A549 treated with dexamethasone at 1 μM for 4 hours (cell line): Measurements from ENCODE around the gene NEU1. TPM values are rescaled to one million over a fixed set of nuclear protein-coding genes. Genes with fewer than 3 reads are reported as not detected.

ENCODE experiments used
- total RNA-seq: library from RNA; stranded (reverse); fragments of 200-300 nt; extraction: Qiagen RNA extraction; gene quantifications from 5 replicates; pipeline ENCODE4 v1.2.3, GENCODE V29; 2022

NEU1 gene
- 22.0 to 34.1 TPM (median 28.7 TPM) in 5 replicates for total RNA-seq

GRCh38 chr6:31862344-31863235 lies at the start of gene NEU1:
Gene NEU1, minus strand, starts transcription at chr6:31862821. Its CDS starts 45 bp downstream, at chr6:31862776.

GRCh38 chr6:31901953-31902643 lies 39.5 kb upstream of the NEU1 start, which contains the start of gene ZBTB12:
Gene ZBTB12, minus strand, starts transcription at chr6:31902086. Its CDS starts 781 bp downstream, at chr6:31901305.

GRCh38 chr6:31897612-31898382 lies 35.2 kb upstream of the NEU1 start, which contains the start of gene EHMT2:
Gene EHMT2, minus strand, starts transcription at chr6:31897698. Its CDS starts 21 bp downstream, at chr6:31897677.

GRCh38 chr6:31878726-31879125 lies 16.1 kb upstream of the NEU1 start, which contains the start of gene SLC44A4:
Gene SLC44A4, minus strand, starts transcription at chr6:31878997. Its CDS starts 17 bp downstream, at chr6:31878980.

GRCh38 chr6:31827286-31828079 lies 35.1 kb downstream of the NEU1 start, which contains the start of gene HSPA1B:
Gene HSPA1B, plus strand, starts transcription at chr6:31827738. Its CDS starts 213 bp downstream, at chr6:31827951.

GRCh38 chr6:31815025-31815838 lies 47.4 kb downstream of the NEU1 start, which contains the start of the genes HSPA1A and HSPA1L:
Gene HSPA1A, plus strand, starts transcription at chr6:31815543. Its CDS starts 214 bp downstream, at chr6:31815757.
Gene HSPA1L, minus strand, starts transcription at chr6:31815283. Its CDS starts 3,311 bp downstream, at chr6:31811972.

Other genes starting within 250 kb of the NEU1 start
- not detected in 5 replicates for gene AIF1, start 247.6 kb downstream of the NEU1 start, total RNA-seq
- gene PRRC2A, start 242.1 kb downstream of the NEU1 start, total RNA-seq = 60.5 to 88.7 TPM (median 87.7 TPM) in 5 replicates
- gene BAG6, start 210.2 kb downstream of the NEU1 start, total RNA-seq = 106 to 143 TPM (median 140 TPM) in 5 replicates
- gene APOM, start 206.9 kb downstream of the NEU1 start, total RNA-seq = 2.7 to 3.8 TPM (median 3.3 TPM) in 5 replicates
- 11.3 to 13.3 TPM (median 12.8 TPM) in 5 replicates for gene C6orf47, start 202.0 kb downstream of the NEU1 start, total RNA-seq
- 8.9 to 12.1 TPM (median 11.6 TPM) in 5 replicates for gene GPANK1, start 197.8 kb downstream of the NEU1 start, total RNA-seq
- gene CSNK2B, start 196.7 kb downstream of the NEU1 start, total RNA-seq = 165 to 180 TPM (median 171 TPM) in 5 replicates
- gene LY6G5B, start 192.8 kb downstream of the NEU1 start, total RNA-seq = 2.7 to 4.4 TPM (median 4.0 TPM) in 5 replicates
- 0.82 to 1.8 TPM (median 1.4 TPM) in 5 replicates for gene LY6G5C, start 181.8 kb downstream of the NEU1 start, total RNA-seq
- gene ABHD16A, start 159.5 kb downstream of the NEU1 start, total RNA-seq = 13.2 to 16.4 TPM (median 15.7 TPM) in 5 replicates
- not detected in 5 replicates for gene LY6G6F, start 156.0 kb downstream of the NEU1 start, total RNA-seq
- gene LY6G6D, start 147.5 kb downstream of the NEU1 start, total RNA-seq = not detected in 5 replicates
- 0.08 to 0.12 TPM in 2 of 5 replicates, not detected in the others for gene LY6G6C, start 141.1 kb downstream of the NEU1 start, total RNA-seq
- not detected in 5 replicates for gene MPIG6B, start 139.4 kb downstream of the NEU1 start, total RNA-seq
- 24.9 to 30.6 TPM (median 28.7 TPM) in 5 replicates for gene DDAH2, start 133.5 kb downstream of the NEU1 start, total RNA-seq
- 438 to 455 TPM (median 449 TPM) in 5 replicates for gene CLIC1, start 126.3 kb downstream of the NEU1 start, total RNA-seq
- 8.4 to 14.3 TPM (median 14.1 TPM) in 5 replicates for gene MSH5, start 122.8 kb downstream of the NEU1 start, total RNA-seq
- gene SAPCD1, start 100.2 kb downstream of the NEU1 start, total RNA-seq = 2.1 to 3.7 TPM (median 3.5 TPM) in 5 replicates
- gene VWA7, start 85.5 kb downstream of the NEU1 start, total RNA-seq = 0.94 to 1.9 TPM (median 1.7 TPM) in 5 replicates
- gene VARS1, start 67.1 kb downstream of the NEU1 start, total RNA-seq = 39.7 to 58.5 TPM (median 57.1 TPM) in 5 replicates
- 47.5 to 56.4 TPM (median 52.4 TPM) in 5 replicates for gene LSM2, start 55.9 kb downstream of the NEU1 start, total RNA-seq
- gene HSPA1L, start 47.5 kb downstream of the NEU1 start, total RNA-seq = 1.1 to 1.8 TPM (median 1.7 TPM) in 5 replicates
- 104 to 243 TPM (median 196 TPM) in 5 replicates for gene HSPA1A, start 47.3 kb downstream of the NEU1 start, total RNA-seq
- gene HSPA1B, start 35.1 kb downstream of the NEU1 start, total RNA-seq = 73.0 to 177 TPM (median 144 TPM) in 5 replicates
- 0.04 to 0.06 TPM in 2 of 5 replicates, not detected in the others for gene SLC44A4, start 16.2 kb upstream of the NEU1 start, total RNA-seq
- 18.2 to 30.9 TPM (median 28.3 TPM) in 5 replicates for gene EHMT2, start 34.9 kb upstream of the NEU1 start, total RNA-seq
- 2.9 to 4.4 TPM (median 3.9 TPM) in 5 replicates for gene ZBTB12, start 39.3 kb upstream of the NEU1 start, total RNA-seq
- gene C2, start 64.9 kb upstream of the NEU1 start, total RNA-seq = 0.27 to 0.40 TPM (median 0.30 TPM) in 5 replicates
- 1.4 to 2.1 TPM (median 1.6 TPM) in 5 replicates for gene CFB, start 83.3 kb upstream of the NEU1 start, total RNA-seq
- 81.5 to 99.5 TPM (median 85.1 TPM) in 5 replicates for gene NELFE, start 96.2 kb upstream of the NEU1 start, total RNA-seq
- 17.5 to 26.7 TPM (median 23.7 TPM) in 5 replicates for gene SKIC2, start 96.4 kb upstream of the NEU1 start, total RNA-seq
- gene DXO, start 109.3 kb upstream of the NEU1 start, total RNA-seq = 10.3 to 12.9 TPM (median 12.5 TPM) in 5 replicates
- gene C4A, start 119.2 kb upstream of the NEU1 start, total RNA-seq = 0.63 to 1.2 TPM (median 0.89 TPM) in 5 replicates
- 0.47 to 0.90 TPM (median 0.64 TPM) in 5 replicates for gene C4B, start 152.0 kb upstream of the NEU1 start, total RNA-seq
- gene CYP21A2, start 175.6 kb upstream of the NEU1 start, total RNA-seq = 0.09 TPM in 1 of 5 replicates, not detected in the others
- gene TNXB, start 246.5 kb upstream of the NEU1 start, total RNA-seq = 0.33 to 0.85 TPM (median 0.53 TPM) in 5 replicates